ENCODE data around the gene SCAPER.
"Not testable (repeated sequence)": the region's sequence is repeated elsewhere in the genome, so short reads cannot be mapped to it uniquely, and the experiment has no call there.

The SCAPER gene

DNA sequence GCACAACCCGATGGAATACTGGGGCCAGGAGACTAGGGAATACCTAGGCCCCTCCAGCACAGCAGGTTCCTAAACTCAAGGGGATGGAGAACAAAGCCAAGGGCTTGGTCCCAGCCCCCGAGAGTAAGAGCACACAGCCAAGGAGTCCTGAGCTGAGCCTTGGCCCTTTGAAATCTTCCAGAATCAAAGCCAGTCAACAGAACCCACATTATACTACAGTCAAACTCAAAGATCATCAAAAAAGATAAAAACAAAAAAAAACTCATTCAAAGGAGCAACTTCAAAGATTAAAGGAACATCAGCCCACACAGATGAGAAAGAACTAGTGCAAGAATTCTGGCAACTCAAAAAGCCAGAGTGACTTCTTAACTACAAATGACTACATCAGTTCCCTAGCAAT, 351.6 kb downstream of the SCAPER start:
- DNase-seq, result no peak

DNA sequence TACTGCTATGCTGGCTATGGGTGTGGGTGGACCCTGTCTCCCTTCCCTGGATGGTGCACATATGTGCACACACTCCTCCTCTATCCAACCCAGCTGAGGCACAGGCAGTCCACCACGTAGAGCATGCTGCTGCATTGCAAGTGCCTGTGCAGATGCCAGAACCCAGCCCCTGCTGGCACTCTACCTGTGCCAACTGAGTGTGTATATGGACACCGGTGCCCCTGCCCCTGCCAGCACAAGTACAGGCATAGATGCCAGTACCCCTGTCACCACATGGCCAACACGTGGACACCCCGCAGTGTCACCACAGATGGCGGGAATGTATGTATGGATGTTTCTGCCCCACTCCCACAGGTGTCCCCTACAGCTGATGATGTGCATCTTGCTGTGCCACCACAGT, 352.0 kb downstream of the SCAPER start:
- no peak for DNase-seq

DNA sequence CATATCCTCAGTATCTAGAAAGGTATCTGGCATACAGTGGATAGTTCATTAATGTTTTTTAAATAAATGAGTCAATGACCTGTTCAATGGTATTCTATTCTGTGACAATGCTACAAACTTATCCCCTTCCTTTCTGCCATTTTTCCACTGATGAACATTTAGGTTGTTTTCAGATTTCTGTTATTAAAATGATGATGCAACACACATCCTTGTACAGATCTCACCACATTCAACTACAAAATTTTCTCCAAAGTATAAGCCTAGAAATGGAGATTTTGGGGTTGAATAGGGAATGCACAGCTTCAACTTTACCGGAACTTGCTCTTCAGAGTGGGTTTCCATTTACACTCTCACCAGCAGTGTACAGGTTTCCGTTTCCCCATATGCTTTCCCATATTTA, 358.3 kb downstream of the SCAPER start:
- DNase-seq, result no peak

DNA sequence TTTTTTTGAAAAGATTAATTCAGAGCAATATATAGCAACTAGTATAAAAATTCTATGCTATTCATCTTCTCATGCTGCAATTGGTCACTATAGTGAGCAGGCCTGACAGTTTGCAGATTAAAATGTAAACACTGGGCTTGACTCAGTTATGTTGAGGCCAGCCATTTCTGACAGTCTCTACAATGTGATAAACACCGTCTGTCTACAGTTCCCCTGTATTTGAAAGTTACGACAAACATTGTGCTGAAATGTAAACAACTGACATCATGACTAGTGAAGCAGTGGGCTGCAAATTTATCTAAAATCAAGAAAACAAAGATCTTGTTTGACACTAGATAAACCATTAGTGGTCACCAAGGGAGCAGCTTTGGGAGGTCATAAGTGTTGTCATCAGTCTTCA, 371.1 kb downstream of the SCAPER start:
- DNase-seq, result no peak

DNA sequence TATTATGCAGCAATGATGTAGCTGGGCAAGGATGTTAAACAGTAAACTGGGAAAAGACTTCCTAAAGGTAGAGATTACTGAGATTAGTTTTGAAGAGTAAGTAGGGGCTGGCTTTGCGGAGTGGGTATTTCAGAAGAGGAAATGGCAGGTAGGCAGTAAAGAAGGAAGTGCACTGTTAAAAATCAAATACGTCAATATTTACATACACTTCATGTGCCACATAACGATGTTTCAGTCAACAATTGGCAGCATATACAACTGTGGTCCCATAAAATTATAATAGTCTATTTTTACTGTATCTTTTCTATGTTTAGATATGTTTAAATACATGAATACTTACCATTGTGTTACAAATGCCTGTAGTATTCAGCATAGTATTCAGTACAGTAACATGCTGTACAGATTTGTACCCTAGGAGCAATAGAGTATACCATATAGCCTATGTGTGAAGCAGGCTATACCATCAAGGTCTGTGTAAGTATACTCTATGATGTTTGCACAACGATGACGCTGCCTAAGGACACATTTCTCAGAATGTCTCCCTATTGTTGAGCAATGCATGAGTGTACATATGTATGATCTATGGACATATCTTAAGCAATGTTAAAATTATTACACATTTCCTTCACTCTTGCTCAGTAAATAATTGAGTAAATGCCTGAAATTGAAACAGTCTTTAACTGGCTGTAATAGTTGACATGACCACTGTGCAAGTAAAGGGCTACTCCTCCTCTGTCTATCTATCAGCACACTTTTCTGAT, 371.9 kb downstream of the SCAPER start:
- DNase-seq, result no peak

DNA sequence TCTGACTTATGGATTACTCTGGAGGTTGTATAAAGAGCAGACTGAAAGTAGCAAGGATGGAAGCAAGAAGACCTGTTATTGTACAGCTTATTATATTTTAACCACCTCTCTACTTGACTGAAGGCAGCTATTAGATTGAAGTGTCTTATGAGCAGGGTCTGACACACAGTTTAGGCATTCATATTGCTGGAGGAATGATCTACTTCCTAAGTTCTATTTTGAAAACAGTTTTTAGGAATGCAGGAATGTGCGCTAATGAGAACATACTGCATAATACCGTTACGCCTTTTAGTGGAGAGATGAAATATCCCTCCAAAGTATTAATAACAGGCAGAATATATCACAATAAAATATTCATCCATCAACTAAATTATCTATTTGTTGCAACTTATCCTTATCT, 375.2 kb downstream of the SCAPER start:
- peak; percentile 53 for DNase-seq

DNA sequence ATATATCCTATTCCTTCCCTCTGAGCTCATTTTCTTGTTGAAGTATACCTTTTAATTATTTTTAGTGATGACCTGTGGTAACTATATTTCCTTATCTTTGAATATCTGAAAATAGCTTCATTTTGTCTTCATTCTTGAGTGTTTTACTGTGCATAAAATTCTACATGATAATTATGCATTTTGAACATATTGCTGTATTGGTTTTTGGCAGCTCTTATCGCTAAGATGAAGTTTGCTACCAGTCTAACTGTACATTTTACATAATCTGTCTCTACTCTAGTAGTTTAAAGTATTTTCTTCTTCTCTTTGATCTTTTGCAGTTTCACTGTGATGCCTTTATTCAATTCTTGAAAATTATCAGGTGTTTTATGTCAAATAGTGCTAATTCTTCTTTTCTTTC, 379.0 kb downstream of the SCAPER start:
- no peak for DNase-seq

DNA sequence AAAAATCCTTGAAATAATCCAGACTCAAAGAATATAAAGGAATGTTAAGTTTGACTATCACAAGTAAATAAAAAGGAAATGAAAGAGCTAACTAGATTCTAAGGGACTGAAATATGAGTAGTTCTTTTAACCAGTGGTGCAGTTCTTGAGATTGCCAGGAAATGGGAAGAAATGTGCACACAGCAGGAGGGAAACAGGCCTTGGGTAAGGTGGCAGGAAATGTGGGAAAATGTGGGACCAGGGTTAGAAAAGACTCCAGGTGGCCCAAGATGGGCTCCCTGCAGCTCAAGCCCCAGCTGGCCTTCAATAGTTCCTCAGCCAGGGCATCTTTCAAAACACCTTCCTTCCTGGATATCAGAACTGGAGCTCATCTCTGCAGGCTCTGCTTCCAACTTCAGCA, 387.2 kb downstream of the SCAPER start:
- no peak for DNase-seq

DNA sequence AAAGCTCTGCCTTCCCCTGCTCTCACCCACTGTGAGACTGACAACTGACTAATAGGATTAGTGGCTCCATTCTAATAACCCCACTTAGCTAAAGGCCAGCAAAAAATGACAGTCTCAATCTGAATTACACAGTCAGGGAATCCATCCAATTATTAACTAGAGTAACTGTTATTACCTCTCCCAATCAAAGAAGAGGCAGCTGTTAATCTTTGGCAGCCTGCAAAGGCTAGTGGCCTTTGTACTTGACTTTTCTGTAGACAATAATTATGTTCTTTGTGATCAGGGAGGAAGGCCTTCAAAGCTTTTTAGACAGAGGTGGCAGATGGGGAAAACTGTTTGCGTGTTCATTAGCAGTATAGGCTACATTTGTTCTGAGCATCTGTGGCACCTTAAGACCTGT, 390.9 kb downstream of the SCAPER start:
- DNase-seq, result no peak

DNA sequence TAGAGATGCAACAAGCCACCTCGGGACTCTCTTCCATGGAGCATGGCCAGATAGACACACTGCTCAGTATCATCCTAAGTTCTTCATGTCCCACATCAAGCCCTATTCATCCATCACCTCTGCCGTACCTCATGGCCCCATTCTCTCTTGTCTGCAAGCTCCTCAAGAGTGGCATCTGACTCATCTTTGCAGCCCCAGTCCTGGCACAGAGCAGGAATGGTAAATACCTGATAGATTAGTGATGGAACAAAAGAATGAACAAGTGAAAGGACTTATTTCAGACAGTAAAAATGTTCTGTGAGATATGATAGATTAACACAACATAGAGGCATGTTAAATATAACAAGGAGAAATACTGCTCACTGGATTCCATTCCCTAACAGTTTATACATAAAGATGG, 392.2 kb downstream of the SCAPER start:
- DNase-seq, result peak; percentile 31

DNA sequence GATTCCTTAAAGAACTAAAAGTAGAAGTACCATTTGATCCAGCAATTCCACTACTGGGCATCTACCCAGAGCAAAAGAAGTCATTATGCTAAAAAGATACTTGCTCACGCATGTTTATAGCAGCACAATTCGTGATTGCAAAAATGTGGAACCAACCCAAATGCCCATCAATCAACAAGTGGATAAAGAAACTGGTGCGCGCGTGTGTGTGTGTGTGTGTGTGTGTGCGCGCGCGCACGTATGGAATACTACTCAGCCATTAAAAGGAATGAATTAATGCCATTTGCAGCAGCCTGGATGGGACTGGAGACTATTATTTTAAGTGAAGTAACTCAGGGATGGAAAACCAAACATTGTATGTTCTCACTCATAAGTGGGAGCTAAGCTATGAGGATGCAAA, 394.5 kb downstream of the SCAPER start:
- DNase-seq, result not testable (repeated sequence)

DNA sequence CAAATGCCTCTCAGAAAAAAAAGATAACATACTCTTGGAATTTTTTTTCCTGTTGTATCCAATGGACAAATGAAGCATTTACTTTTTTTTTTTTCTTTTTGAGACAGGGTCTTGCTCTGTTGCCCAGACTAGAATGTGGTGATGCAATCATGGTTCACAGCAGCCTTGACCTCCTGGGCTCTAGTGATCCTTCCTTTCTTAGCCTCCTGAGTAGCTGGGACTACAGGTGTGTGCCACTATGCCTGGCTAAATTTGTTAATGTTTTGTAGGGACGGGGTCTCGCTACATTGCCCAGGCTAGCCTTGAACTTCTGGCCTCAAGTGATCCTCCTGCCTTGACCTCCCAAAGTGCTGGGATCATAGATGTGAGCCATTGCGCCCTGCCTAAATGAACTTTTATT, 401.3 kb downstream of the SCAPER start:
- no peak for DNase-seq

DNA sequence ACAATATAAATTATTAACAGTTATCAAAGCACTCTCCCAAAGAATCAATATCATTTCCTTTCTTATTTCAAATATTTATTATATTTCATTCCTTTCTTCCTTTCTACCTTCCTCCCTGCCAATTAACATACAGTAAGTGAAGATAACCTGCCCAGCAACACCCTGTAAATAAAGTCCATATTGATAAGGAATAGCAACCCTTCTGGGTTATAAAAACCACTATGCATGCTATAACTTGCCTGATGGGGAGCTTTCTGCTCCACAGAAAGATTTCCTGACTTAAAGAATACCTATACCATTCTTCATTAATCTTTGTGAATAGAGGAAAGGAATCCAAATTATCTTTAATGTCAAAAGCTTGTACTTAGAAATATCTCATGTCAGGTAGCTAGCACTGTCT, 402.0 kb downstream of the SCAPER start:
- no peak for DNase-seq

DNA sequence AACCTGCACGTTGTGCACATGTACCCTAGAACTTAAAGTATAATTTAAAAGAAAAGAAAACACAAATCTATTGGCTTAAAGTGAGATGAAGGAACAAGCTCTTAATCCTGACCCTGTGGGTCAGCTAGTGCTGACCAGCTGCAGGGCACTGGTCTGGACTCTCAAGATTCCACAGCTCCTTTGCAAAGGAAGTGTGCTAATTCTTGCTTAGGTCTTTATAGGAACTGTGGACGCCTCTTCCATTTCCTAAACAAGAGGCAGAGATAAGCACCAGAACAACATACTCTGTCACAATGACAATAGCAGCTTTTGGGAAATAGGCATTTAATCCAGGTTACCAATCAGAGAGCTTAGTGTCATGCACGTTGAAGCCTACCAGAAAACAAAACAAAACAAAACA, 402.5 kb downstream of the SCAPER start:
- no peak for DNase-seq

DNA sequence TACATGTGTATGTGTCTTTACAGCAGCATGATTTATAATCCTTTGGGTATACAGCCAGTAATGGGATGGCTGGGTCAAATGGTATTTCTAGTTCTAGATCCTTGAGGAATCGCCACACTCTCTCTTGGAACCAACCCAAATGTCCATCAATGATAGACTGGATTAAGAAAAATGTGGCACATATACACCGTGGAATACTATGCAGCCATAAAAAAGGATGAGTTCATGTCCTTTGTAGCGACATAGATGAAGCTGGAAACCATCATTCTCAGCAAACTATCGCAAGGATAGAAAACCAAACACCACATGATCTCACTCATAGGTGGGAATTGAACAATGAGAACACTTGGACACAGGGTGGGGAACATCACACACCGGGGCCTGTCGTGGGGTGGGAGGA, 403.0 kb downstream of the SCAPER start:
- DNase-seq, result not testable (repeated sequence)

DNA sequence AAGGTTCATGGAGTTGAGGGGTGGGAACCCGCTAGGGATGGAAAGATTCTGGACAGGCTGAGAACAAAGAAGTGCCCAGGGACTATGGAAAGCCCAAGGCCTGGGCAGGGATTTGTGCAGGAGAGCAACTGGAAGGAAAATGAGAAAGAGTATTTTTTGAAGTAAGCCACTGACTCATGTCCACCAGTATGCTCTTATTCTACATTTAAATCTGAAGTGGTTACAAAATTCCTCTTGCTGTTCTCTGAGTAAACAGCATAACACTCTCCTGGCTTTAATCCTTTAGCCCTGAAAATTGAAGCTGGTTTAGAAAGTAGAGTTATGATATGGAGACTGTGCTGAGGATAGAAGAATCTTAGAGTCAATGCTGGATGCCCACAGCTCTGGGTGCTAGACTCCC, 403.4 kb downstream of the SCAPER start:
- peak; percentile 23 for DNase-seq

DNA sequence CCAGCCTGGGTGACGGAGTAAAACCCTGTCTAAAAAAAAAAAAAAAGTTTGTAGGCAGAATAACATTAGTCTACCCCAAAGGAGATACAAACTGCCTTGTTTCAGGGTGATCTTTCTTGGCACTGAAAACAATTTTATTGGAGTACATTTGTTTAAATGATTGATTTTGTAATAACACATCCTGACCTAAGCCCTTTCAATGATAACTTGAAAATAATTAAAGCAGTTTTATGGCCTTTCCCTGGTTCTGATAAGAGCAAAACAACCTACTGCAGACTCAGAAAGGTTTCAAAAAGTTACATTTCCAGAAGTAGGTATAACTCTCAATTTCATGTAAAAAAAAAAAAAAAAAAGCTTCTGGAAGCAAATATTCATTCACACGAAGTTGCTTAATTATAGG, 404.1 kb downstream of the SCAPER start:
- DNase-seq, result no peak

DNA sequence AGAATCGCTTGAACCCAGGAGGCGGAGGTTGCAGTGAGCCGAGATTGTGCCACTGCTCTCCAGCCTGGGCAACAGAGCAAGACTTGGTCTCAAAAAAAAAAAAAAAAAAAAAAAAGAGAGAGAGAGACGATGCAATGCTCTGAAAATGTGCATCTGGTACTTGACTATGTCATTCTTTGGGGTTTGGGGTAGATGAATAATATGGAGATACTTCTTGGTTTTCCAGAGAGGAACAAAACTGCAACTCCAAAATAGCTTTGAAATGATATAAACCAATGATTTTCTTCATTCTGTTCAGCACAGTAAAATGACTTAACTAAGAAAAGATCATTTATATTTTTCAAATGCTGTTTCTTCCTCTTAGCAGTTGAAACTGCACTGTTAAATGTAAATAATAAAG, 409.7 kb downstream of the SCAPER start:
- DNase-seq, result peak; percentile 57

DNA sequence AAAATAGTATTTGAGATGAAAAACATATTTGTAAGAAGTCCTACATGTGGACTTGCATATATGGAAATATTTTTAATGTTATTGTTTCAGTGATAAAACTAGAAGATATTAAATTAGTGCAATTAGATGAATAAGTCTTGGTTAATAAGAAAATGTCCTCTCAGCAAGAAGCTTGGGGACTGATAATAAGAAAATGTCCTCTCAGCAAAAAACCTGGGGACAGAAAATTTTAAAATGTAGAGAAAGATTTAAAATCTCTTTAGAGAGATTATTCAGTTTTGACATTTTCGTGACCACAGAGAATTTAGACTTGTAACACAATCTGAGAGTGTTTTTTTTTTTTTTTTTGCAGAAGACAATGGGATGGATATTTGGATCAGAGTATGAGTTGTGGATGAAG, 412.6 kb downstream of the SCAPER start:
- DNase-seq, result no peak

DNA sequence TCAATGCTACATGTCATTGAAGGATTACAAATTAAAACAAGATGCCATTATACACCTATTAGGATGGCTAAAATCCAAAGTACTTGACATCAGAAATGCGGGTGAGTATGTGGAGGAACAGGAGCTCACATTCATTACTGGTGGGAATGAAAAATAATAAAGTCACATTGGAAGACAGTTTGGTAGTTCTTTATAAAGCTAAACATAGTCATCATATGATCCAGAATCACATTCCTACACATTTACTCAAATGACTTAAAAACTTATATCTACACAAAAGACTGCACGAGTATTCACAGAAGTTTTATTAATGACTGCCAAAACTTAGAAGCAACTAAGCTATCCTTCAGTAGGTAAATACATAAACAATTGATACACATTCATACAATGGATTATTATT, 421.4 kb downstream of the SCAPER start:
- DNase-seq, result no peak

DNA sequence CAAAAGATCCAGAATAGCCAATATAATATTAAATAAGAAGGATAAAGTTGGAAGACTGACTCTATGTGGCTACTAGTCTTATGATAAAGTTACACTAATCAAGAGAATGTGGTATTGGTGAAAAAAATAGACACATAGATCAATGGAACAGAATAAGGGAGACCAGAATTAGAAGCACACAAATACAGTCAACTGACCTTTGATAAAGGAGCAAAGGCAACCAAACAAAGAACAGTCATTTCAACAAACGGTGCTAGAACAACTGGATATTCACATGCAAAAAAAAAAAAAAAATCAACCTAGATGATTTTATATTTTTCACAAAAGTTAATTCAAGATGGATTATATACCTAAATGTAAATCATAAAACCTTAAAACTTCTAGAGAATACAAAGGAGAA, 422.1 kb downstream of the SCAPER start:
- no peak for DNase-seq

DNA sequence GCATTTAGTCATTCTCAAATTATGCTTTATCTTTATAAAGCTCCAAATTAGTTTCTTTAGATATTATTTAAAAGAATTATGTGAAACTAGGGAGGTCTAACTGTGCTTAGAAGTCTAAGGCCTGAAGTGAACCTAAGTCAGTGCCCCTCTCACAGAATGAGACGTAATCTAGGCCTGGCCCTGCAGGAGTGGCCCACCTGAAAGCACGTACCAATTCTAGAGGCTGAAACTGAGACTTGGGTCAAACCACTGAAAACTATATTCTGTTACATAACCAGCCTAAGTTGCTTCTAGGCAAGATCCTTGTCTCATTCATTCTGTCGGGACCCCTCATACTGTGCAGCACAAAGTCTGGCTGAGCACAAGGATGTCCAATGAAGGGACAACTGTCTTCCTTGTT, 424.9 kb downstream of the SCAPER start:
- DNase-seq, result no peak

DNA sequence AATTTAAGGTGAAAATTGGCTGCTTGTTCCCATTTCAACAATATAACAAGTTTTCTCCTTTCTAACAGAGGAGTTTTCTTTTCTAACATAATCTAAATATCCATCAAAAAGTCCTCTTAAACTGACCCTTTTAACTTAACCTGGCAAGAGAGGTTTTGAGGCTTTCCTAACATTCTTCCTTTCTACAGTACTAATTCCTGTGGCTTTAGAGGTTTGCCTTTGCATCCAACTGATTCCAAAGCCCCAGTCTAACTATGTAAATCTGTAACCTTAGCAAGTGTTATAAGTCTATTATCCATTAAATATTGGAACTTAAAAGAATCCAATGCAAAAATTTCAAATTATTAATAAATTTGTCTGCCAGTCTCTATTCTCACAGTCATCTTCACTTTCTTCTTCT, 434.4 kb downstream of the SCAPER start:
- peak; percentile 72 for DNase-seq

DNA sequence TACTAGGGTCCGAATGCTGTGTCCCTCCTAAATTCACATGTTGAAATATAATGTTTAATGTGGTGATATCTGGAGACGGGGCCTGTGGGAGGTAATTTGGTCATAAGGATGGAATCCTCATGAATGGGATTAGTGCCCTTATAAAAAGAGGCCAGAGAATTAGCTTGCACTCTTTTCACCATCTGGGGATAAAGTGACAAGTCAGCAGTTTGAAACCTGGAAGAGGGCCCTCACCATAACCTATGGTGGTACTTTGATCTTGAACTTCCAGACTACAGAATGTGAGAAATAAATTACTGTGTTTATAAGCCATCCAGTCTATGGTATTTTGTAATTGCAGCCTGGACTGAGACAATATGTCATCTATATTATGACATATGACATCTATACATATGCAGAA, 436.4 kb downstream of the SCAPER start:
- no peak for DNase-seq

DNA sequence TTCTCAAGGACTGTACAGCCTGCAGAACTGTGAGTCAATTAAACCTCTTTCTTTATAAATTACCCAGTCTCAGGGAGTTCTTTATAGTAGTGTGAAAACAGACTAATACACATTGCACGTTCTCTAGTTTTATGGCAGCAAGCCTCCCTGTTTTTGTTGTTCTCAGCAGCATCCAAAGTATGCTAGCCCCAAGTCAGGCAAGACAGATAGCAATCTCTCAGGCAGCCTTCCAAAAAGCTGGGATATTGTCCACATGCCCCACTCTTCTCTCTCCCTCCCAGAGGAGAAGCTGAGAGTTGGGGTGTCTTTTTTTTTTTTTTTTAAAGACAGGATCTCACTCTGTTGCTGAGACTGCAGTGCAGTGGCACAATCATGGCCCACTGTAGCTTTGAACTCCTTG, 438.0 kb downstream of the SCAPER start:
- DNase-seq, result no peak

DNA sequence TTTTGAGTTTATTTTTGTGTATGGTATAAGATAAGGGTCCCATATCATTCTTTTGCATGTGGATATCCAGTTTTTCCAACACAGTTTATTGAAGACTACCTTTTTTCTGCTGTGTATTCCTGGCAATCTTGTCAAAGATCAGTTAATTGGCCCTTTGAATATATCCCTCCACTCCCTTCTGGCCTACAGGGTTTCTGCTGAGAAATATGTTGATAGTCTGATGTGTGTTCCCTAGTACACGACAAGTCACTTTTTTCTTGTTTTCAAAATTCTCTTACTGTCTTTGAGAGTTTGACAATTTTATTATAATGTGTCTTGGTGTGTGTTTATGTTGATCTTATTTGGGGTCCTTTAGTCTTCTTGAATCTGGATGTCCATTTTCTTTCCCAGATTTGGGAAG, 439.4 kb downstream of the SCAPER start:
- DNase-seq, result no peak

Data from fibroblast of upper back skin (primary cell).